CD4-positive, alpha-beta T cell (primary cell): ENCODE measurements around the gene ATP10A. TPM values are rescaled to one million over a fixed set of nuclear protein-coding genes. Genes with fewer than 3 reads are reported as not detected.

ENCODE experiments used
- ATAC-seq: fragments of 200-7000 bp; cut with Tn5 transposase; one replicate; pipeline ENCODE4 v1.10.0; 2022; ENCODE audit warnings: mild to moderate bottlenecking; ENCODE audit not compliant: poor library complexity
- CTCF ChIA-PET: fragments of 350-600 bp; sonication (Branson Sonifier 250); formaldehyde crosslinking; loops from one replicate; lab custom pipeline; 2021; ENCODE audit warnings: antibody characterized with exemption, inconsistent platforms; lab: Charles Lee
- POLR2A ChIA-PET: fragments of 350-600 bp; sonication (Branson Sonifier 250); formaldehyde crosslinking; loops from one replicate; lab custom pipeline; 2021; ENCODE audit warnings: antibody characterized with exemption, inconsistent platforms; lab: Charles Lee
- DNase-seq, 14 experiments: peaks; one replicate each; pipeline ENCODE4 v3.0.0-alpha.2; 2013 to 2020; ENCODE audit warnings: mixed read lengths in 2 of 14
- H3K27ac ChIP-seq, 2 donors: one replicate each; pipeline versions ENCODE4 v1.5.1 to v1.7.0; 2013; ENCODE audit warnings: low read length in 2 of 2, low read depth in 1 of 2, mild to moderate bottlenecking in 1 of 2
- H3K27me3 ChIP-seq, 2 experiments: 1 replicate in 1 of 2; 2 replicates in 1 of 2; pipeline versions ENCODE4 v1.6.1 to v1.7.0; 2013; ENCODE audit warnings: low read length in 2 of 2, control low read depth in 1 of 2, mild to moderate bottlenecking in 1 of 2, moderate library complexity in 1 of 2; ENCODE audit not compliant: insufficient read depth in 2 of 2, control insufficient read depth in 1 of 2
- H3K36me3 ChIP-seq: one replicate; pipeline ENCODE4 v1.6.1; 2013; ENCODE audit warnings: low read length, control low read depth; ENCODE audit not compliant: insufficient read depth
- H3K4me1 ChIP-seq: one replicate; pipeline ENCODE4 v1.6.1; 2013; ENCODE audit warnings: low read length, control low read depth; ENCODE audit not compliant: insufficient read depth
- H3K4me3 ChIP-seq: one replicate; pipeline ENCODE4 v1.5.1; 2013; ENCODE audit warnings: mild to moderate bottlenecking, low read length, moderate library complexity
- H3K9me3 ChIP-seq, 2 experiments: 1 replicate in 1 of 2; 2 replicates in 1 of 2; pipeline versions ENCODE4 v1.6.1 to v1.7.0; 2013; ENCODE audit warnings: low read length in 2 of 2, mild to moderate bottlenecking in 2 of 2, control low read depth in 1 of 2, moderate library complexity in 1 of 2; ENCODE audit not compliant: control insufficient read depth in 1 of 2, insufficient read depth in 1 of 2
- H3K27ac Mint-ChIP-seq: one replicate; pipeline ENCODE4 v1.8.0; 2020; ENCODE audit warnings: mixed read lengths
- H3K27me3 Mint-ChIP-seq: one replicate; pipeline ENCODE4 v1.8.0; 2021; ENCODE audit warnings: mixed read lengths
- H3K36me3 Mint-ChIP-seq: one replicate; pipeline ENCODE4 v1.8.0; 2021; ENCODE audit warnings: low read depth, mixed read lengths
- H3K4me1 Mint-ChIP-seq: one replicate; pipeline ENCODE4 v1.8.0; 2021; ENCODE audit warnings: low read depth, mixed read lengths
- H3K4me3 Mint-ChIP-seq: one replicate; pipeline ENCODE4 v1.8.0; 2020; ENCODE audit warnings: mild to moderate bottlenecking, mixed read lengths
- H3K9me3 Mint-ChIP-seq: one replicate; pipeline ENCODE4 v1.8.0; 2020; ENCODE audit warnings: mixed read lengths
- intact Hi-C, 2 experiments: fragments of 100-400 bp; cut with DNase I in 1 of 2; cut with micrococcal nuclease in 1 of 2; formaldehyde crosslinking; loops; one replicate each; pipeline versions ENCODE4 v1.15.1 to v1.9.0; 2023 to 2025; cut with DNase I, micrococcal nuclease
- total RNA-seq, 174 experiments: library from RNA in 2 of 174; stranded (reverse) in 2 of 174; gene quantifications; one replicate each; pipeline ENCODE4 v1.2.3 and lab custom pipeline; 2021 to 2026
- TF ChIP-seq, protein P1 (sequence below): fragments of 200-600 bp; IDR thresholded peaks from one replicate; pipeline ENCODE4 v1.8.0; 2022; ENCODE audit warnings: antibody characterized with exemption, mild to moderate bottlenecking

The ATP10A gene
- total RNA-seq, 2 experiments from 2014 or later, result 30.0 to 30.4 TPM

DNA sequence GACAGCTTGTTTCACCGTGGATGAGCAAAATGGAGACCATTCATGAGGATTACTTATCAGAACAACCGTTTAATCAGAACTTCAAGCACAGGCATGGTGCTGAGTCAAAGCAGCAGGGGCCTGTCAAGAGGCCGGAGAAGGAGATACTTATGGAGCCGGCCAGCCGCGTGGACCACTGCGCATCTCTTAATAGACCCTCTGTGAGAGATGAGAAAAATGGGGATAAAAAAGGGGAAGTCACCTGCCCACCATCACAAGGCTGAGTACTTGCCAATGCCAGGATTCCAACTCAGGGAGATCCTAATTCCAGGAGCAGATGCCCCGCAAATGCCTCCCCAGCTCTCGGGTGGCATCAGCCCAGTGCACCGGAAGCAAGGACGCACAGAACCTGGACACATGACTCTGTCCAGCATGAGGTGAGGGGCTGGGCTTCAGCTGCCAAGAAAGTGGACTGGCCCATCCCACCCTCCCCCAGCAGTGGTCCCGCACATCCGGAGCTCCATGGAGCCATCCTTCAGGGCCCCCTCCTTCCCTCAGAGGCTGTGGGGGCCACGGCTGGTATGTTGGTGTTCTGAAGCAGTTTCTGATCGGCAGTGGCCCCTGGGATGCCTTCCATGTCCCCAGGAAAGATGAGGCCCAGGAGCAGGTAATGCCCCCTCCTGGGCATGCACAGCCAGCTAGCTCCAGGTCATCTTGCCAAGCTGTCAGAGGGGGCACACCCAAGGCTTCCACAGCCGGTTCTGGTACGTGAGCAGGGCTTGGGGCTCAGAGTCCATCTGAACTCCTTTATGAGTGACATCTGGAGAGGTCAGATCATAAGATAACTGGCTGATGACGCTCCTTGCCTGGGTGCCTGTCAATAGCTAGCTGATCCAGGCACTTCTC lies 143.8 kb downstream of the ATP10A start:
- no peaks in the 10 kb centered on the region for H3K4me1 Mint-ChIP-seq
- no peak overlapping the region for H3K27ac Mint-ChIP-seq
- no peaks in the 10 kb centered on the region for H3K4me1 ChIP-seq
- POLR2A ChIA-PET, result interaction anchor here (0.6 kb wide), 1 partner anchor 8 kb away, joined by 3 read pairs; no protein-coding TSS in a partner anchor
- H3K9me3 Mint-ChIP-seq, result no peaks in the 10 kb centered on the region
- H3K4me3 Mint-ChIP-seq, result no peak overlapping the region
- CTCF ChIA-PET, result no interaction called here
- H3K27ac ChIP-seq, result no peak overlapping the region
- DNase-seq (no peak), ATAC-seq (no peak)
- H3K36me3 Mint-ChIP-seq, result peaks cover 50% of the 10 kb centered on the region
- no peak overlapping the region for H3K4me3 ChIP-seq
- no peaks in the 10 kb centered on the region for H3K27me3 Mint-ChIP-seq
- intact Hi-C loops, result no loop called here
- peaks cover 37% of the 10 kb centered on the region for H3K36me3 ChIP-seq
- TF ChIP-seq, protein P1, sequence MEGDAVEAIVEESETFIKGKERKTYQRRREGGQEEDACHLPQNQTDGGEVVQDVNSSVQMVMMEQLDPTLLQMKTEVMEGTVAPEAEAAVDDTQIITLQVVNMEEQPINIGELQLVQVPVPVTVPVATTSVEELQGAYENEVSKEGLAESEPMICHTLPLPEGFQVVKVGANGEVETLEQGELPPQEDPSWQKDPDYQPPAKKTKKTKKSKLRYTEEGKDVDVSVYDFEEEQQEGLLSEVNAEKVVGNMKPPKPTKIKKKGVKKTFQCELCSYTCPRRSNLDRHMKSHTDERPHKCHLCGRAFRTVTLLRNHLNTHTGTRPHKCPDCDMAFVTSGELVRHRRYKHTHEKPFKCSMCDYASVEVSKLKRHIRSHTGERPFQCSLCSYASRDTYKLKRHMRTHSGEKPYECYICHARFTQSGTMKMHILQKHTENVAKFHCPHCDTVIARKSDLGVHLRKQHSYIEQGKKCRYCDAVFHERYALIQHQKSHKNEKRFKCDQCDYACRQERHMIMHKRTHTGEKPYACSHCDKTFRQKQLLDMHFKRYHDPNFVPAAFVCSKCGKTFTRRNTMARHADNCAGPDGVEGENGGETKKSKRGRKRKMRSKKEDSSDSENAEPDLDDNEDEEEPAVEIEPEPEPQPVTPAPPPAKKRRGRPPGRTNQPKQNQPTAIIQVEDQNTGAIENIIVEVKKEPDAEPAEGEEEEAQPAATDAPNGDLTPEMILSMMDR, result no peak
- no peaks in the 10 kb centered on the region for H3K9me3 ChIP-seq
- H3K27me3 ChIP-seq, result no peaks in the 10 kb centered on the region

DNA sequence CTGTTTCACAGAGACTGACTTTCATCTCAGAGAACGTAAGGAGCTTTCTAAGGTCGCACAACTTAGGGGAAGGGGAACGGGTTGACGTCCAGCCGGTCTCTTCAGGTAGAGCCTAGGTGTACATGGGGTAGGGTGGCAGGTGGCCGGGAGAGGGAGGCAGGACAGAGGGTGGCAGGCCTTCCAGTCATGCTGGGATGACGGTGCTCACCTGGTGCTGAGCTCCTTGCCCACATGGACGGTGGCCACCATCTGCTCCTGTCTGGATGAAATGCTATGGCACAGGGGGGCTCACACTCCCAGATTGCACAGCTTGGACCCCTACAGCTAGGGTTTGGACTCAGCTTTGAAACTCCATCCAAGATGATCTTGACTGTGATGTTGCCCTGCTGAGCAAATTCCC lies 144.5 kb downstream of the ATP10A start:
- Histone ChIP-seq H3K27me3 (no peaks in the 10 kb centered on the region), H3K9me3 (no peaks in the 10 kb centered on the region), H3K36me3 (peaks cover 31% of the 10 kb centered on the region), H3K4me3 (no peak overlapping the region), H3K4me1 (no peaks in the 10 kb centered on the region), H3K27ac (no peak overlapping the region)
- CTCF ChIA-PET, result no interaction called here
- H3K4me3 Mint-ChIP-seq, result no peak overlapping the region
- TF ChIP-seq, protein P1, result no peak
- POLR2A ChIA-PET, result no interaction called here
- H3K27me3 Mint-ChIP-seq, result no peaks in the 10 kb centered on the region
- no peaks in the 10 kb centered on the region for H3K4me1 Mint-ChIP-seq
- H3K27ac Mint-ChIP-seq, result no peak overlapping the region
- no peaks in the 10 kb centered on the region for H3K9me3 Mint-ChIP-seq
- peaks cover 44% of the 10 kb centered on the region for H3K36me3 Mint-ChIP-seq
- ATAC-seq, result no peak
- intact Hi-C loops, result no loop called here
- DNase-seq, result no peak

- peaks cover 40% of the 10 kb centered on the region for H3K36me3 Mint-ChIP-seq
- no peak for ATAC-seq
These were observed 145.0 kb downstream of the ATP10A start for GRCh38 chr15:25718169-25718536.

More at GRCh38 chr15:25718169-25718536, 145.0 kb downstream of the ATP10A start:
- Mint-ChIP-seq H3K9me3 (no peaks in the 10 kb centered on the region), H3K4me3 (no peak overlapping the region), H3K27ac (no peak overlapping the region), H3K4me1 (no peaks in the 10 kb centered on the region), H3K27me3 (no peaks in the 10 kb centered on the region)
- H3K27ac ChIP-seq, result no peak overlapping the region
- H3K4me1 ChIP-seq, result no peaks in the 10 kb centered on the region
- H3K27me3 ChIP-seq, result no peaks in the 10 kb centered on the region
- ChIA-PET CTCF (no interaction called here), POLR2A (no interaction called here)
- TF ChIP-seq, protein P1, result no peak
- H3K9me3 ChIP-seq, result no peaks in the 10 kb centered on the region
- no peak for DNase-seq
- intact Hi-C loops, result no loop called here
- H3K36me3 ChIP-seq, result peaks cover 36% of the 10 kb centered on the region
- H3K4me3 ChIP-seq, result no peak overlapping the region
